Osteoblast (primary cell): ENCODE measurements around the gene FAM120B. TPM values are rescaled to one million over a fixed set of nuclear protein-coding genes. Genes with fewer than 3 reads are reported as not detected.

Experiments used
- DNase-seq: peaks from one replicate; pipeline ENCODE4 v3.0.0; 2011; ENCODE audit warnings: low spot score, mixed read lengths; ENCODE audit not compliant: insufficient read length; ENCODE audit errors: missing footprints
- H2AFZ ChIP-seq: 2 replicates; pipeline ENCODE4 v1.6.0; 2011; ENCODE audit warnings: mild to moderate bottlenecking, low read length
- H3K27ac ChIP-seq: 2 replicates; pipeline ENCODE4 v1.5.1; 2011; ENCODE audit warnings: mild to moderate bottlenecking, low read depth, low read length, moderate library complexity
- H3K27me3 ChIP-seq: 2 replicates; pipeline ENCODE4 v1.6.0; 2012; ENCODE audit warnings: mild to moderate bottlenecking, control low read depth, inconsistent platforms, low read length, moderate library complexity; ENCODE audit not compliant: insufficient read depth
- H3K36me3 ChIP-seq: 2 replicates; pipeline ENCODE4 v1.5.1; 2011; ENCODE audit warnings: mild to moderate bottlenecking, low read length, control low read depth, moderate library complexity; ENCODE audit not compliant: insufficient read depth
- H3K4me1 ChIP-seq: 2 replicates; pipeline ENCODE4 v1.5.1; 2011; ENCODE audit warnings: mild to moderate bottlenecking, low read length, control low read depth, moderate library complexity; ENCODE audit not compliant: insufficient read depth
- H3K4me2 ChIP-seq: 2 replicates; pipeline ENCODE4 v1.6.0; 2011; ENCODE audit warnings: mild to moderate bottlenecking, low read length; ENCODE audit not compliant: insufficient read depth
- H3K4me3 ChIP-seq: fragments of 200-600 bp; sonication (generic); 3 replicates; pipeline ENCODE4 v1.5.1; 2012; ENCODE audit warnings: mild to moderate bottlenecking, low read length, inconsistent platforms; ENCODE audit not compliant: insufficient read depth
- H3K79me2 ChIP-seq: 2 replicates; pipeline ENCODE4 v1.6.0; 2012; ENCODE audit warnings: mild to moderate bottlenecking, low read length, control low read depth, inconsistent platforms; ENCODE audit not compliant: insufficient read depth
- H3K9me3 ChIP-seq: 2 replicates; pipeline ENCODE4 v1.5.1; 2011; ENCODE audit warnings: low read depth, low read length, control low read depth
- H4K20me1 ChIP-seq: 2 replicates; pipeline ENCODE4 v1.6.0; 2012; ENCODE audit warnings: mild to moderate bottlenecking, low read length, control low read depth; ENCODE audit not compliant: insufficient read depth
- CTCF ChIP-seq: IDR thresholded peaks from 2 replicates; pipeline ENCODE4 v1.5.1; 2011; ENCODE audit warnings: mild to moderate bottlenecking, low read depth, low read length, moderate library complexity; ENCODE audit errors: extremely low read depth
- total RNA-seq: library from RNA; depleted of rRNA; stranded (reverse); fragments of >200 nt; gene quantifications from 2 replicates; pipeline ENCODE4 v1.2.3, GENCODE V29; 2012

FAM120B gene, protein sequence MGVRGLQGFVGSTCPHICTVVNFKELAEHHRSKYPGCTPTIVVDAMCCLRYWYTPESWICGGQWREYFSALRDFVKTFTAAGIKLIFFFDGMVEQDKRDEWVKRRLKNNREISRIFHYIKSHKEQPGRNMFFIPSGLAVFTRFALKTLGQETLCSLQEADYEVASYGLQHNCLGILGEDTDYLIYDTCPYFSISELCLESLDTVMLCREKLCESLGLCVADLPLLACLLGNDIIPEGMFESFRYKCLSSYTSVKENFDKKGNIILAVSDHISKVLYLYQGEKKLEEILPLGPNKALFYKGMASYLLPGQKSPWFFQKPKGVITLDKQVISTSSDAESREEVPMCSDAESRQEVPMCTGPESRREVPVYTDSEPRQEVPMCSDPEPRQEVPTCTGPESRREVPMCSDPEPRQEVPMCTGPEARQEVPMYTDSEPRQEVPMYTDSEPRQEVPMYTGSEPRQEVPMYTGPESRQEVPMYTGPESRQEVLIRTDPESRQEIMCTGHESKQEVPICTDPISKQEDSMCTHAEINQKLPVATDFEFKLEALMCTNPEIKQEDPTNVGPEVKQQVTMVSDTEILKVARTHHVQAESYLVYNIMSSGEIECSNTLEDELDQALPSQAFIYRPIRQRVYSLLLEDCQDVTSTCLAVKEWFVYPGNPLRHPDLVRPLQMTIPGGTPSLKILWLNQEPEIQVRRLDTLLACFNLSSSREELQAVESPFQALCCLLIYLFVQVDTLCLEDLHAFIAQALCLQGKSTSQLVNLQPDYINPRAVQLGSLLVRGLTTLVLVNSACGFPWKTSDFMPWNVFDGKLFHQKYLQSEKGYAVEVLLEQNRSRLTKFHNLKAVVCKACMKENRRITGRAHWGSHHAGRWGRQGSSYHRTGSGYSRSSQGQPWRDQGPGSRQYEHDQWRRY
- total RNA-seq, result 13.4 and 17.1 TPM in 2 replicates

DNA sequence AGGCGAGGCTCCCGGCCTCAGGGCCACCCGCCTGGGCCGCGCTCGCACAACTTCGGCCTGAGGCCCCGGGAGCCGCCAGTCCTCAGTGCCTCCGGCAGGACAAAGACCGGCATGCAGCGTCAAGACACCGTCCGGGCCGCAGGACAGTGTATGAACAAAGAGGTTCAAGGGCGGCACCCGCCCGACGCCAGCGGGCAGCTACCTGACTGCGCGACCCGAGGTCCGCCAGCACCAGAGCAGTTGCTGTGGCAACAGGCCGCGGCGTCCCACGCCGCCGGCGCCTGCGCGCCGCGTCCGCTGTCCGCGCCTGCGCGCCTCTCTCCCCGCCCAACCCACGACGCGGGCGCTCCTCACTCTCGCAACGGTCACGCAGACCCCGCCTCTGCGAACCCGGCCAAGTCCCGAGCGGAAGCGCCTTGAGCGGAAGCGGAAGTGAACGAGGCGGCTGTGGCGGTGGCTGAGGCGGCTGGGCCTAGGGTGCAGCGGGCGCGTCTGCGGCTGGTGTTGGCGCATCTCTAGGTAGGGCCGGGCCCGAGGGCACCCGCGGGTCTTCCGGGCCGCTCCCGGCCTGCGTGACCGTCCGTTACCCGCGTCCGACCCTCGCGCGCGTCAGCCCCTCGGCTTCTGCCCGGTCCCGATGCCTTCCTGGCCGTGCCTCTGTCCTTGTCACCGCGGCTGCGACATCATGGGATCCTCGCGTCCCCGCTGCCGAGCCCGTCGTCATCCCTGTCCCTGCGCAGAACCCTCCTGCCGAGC, at the start of gene FAM120B:
Gene FAM120B, plus strand, starts transcription at position 435 of the 756 bp plus-strand sequence. CDS start 10,633 bp downstream, outside the sequence.
- Histone ChIP-seq H3K36me3 (no peaks in the 10 kb centered on the region), H4K20me1 (peaks cover 32% of the 10 kb centered on the region), H3K4me2 (peak within 1 kb of the TSS; percentile 93), H3K27ac (peak within 1 kb of the TSS; percentile 95), H3K9me3 (no peaks in the 10 kb centered on the region), H3K4me1 (peaks cover 23% of the 10 kb centered on the region), H3K27me3 (no peaks in the 10 kb centered on the region), H3K79me2 (peaks cover 58% of the 10 kb centered on the region), H2AFZ (peak within 1 kb of the TSS; percentile 94), H3K4me3 (peak within 1 kb of the TSS; percentile 99)
- TF ChIP-seq CTCF, result no peak
- peak; percentile 99 for DNase-seq

GRCh38 chr6:170257376-170257775, 49.2 kb upstream of the FAM120B start:
- Histone ChIP-seq H3K27ac (no peak overlapping the region), H3K9me3 (no peaks in the 10 kb centered on the region), H3K4me2 (no peak overlapping the region), H3K36me3 (no peaks in the 10 kb centered on the region), H4K20me1 (no peaks in the 10 kb centered on the region), H3K4me1 (no peaks in the 10 kb centered on the region), H3K27me3 (peaks cover 5% of the 10 kb centered on the region), H2AFZ (no peak overlapping the region), H3K79me2 (no peaks in the 10 kb centered on the region), H3K4me3 (no peak overlapping the region)
- TF ChIP-seq CTCF, result no peak
- DNase-seq, result no peak

DNA sequence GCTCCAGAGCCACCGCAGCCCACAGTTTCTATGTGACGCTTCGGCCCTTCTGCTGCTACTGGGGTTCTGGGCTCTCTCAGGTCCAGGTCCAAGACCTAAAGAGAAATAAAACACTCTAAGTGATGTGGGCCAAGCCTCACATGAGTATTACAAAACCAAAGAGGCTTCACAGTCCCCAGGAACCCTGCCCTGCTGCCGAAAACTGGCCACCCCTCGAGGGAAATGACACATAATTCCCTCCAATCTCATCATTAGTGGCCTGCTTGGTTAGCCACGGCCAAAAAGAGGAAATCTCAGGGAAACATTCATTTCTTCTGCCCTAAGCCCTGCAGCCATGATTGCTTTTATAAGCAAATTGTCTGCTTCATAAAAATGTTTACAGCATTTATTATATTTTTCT, 48.2 kb upstream of the FAM120B start:
- TF ChIP-seq CTCF, result no peak
- H3K36me3 ChIP-seq, result no peaks in the 10 kb centered on the region
- DNase-seq, result no peak
- H3K27me3 ChIP-seq, result peaks cover 9% of the 10 kb centered on the region
- H2AFZ ChIP-seq, result no peak overlapping the region
- no peaks in the 10 kb centered on the region for H3K9me3 ChIP-seq
- no peak overlapping the region for H3K27ac ChIP-seq
- no peaks in the 10 kb centered on the region for H4K20me1 ChIP-seq
- no peak overlapping the region for H3K4me3 ChIP-seq
- H3K4me1 ChIP-seq, result no peaks in the 10 kb centered on the region
- H3K79me2 ChIP-seq, result no peaks in the 10 kb centered on the region
- H3K4me2 ChIP-seq, result no peak overlapping the region
